Duodenal mucosa (tissue), 2 donors: ENCODE results near the gene SP1.
"Not testable (repeated sequence)": the region's sequence is repeated elsewhere in the genome, so short reads cannot be mapped to it uniquely, and the experiment has no call there.

Experiments used
- H3K27ac ChIP-seq: one replicate; pipeline ENCODE4 v1.7.0; 2013; ENCODE audit warnings: low read depth, low read length
- H3K27me3 ChIP-seq, 2 donors: one replicate each; pipeline ENCODE4 v1.7.0; 2013; ENCODE audit warnings: low read length in 2 of 2, control low read depth in 1 of 2; ENCODE audit not compliant: insufficient read depth in 2 of 2, control insufficient read depth in 1 of 2
- H3K36me3 ChIP-seq, 2 donors: one replicate each; pipeline ENCODE4 v1.7.0; 2013; ENCODE audit warnings: low read length in 2 of 2, control low read depth in 1 of 2; ENCODE audit not compliant: insufficient read depth in 2 of 2, control insufficient read depth in 1 of 2
- H3K4me1 ChIP-seq, 2 donors: one replicate each; pipeline ENCODE4 v1.7.0; 2013; ENCODE audit warnings: low read length in 2 of 2, control low read depth in 1 of 2; ENCODE audit not compliant: insufficient read depth in 2 of 2, control insufficient read depth in 1 of 2
- H3K4me3 ChIP-seq, 2 donors: one replicate each; pipeline ENCODE4 v1.7.0; 2013; ENCODE audit warnings: low read length in 2 of 2, low read depth in 1 of 2
- H3K9ac ChIP-seq, 2 donors: one replicate each; pipeline ENCODE4 v1.7.0; 2013; ENCODE audit warnings: low read length in 2 of 2, low read depth in 1 of 2
- H3K9me3 ChIP-seq, 2 donors: one replicate each; pipeline ENCODE4 v1.7.0; 2013; ENCODE audit warnings: low read length in 2 of 2, control low read depth in 1 of 2; ENCODE audit not compliant: control insufficient read depth in 1 of 2

Gene SP1

GRCh38 chr12:53380104-53380793, at the start of gene SP1:
Gene SP1, plus strand, starts transcription at chr12:53380176. Its CDS starts 116 bp downstream, at chr12:53380292.
- H3K4me1 ChIP-seq: peaks cover 35 to 44% of the 10 kb centered on the region in 2 donors
- H3K4me3 ChIP-seq: peak within 1 kb of the TSS; percentile 71 to 88
- H3K27ac ChIP-seq: peak within 1 kb of the TSS; percentile 98
- no peaks in the 10 kb centered on the region for H3K27me3 ChIP-seq
- no peaks in the 10 kb centered on the region for H3K9me3 ChIP-seq
- peaks cover 17 to 20% of the 10 kb centered on the region in 2 donors for H3K36me3 ChIP-seq
- H3K9ac ChIP-seq: peak within 1 kb of the TSS; percentile 74 to 97

GRCh38 chr12:53330671-53331070, 49.3 kb upstream of the SP1 start:
- peaks cover 0 to 5% of the 10 kb centered on the region in 2 donors for H3K4me1 ChIP-seq

GRCh38 chr12:53332339-53332738, 47.6 kb upstream of the SP1 start:
- not testable (repeated sequence) for H3K36me3 ChIP-seq, H3K9me3 ChIP-seq, H3K4me1 ChIP-seq, H3K9ac ChIP-seq, H3K4me3 ChIP-seq, H3K27ac ChIP-seq
- H3K27me3 ChIP-seq: peaks cover 19 to 20% of the 10 kb centered on the region in 2 donors

More at GRCh38 chr12:53330671-53331070, 49.3 kb upstream of the SP1 start:
- Histone ChIP-seq H3K9me3 (no peaks in the 10 kb centered on the region), H3K4me3 (no peak overlapping the region), H3K36me3 (no peaks in the 10 kb centered on the region), H3K9ac (no peak overlapping the region), H3K27ac (no peak overlapping the region), H3K27me3 (peaks cover 5 to 12% of the 10 kb centered on the region in 2 donors)

- H3K27me3 ChIP-seq: peaks cover 19 to 21% of the 10 kb centered on the region in 2 donors
- H3K4me3 ChIP-seq: no peak overlapping the region
- H3K4me1 ChIP-seq: no peaks in the 10 kb centered on the region
- no peak overlapping the region for H3K27ac ChIP-seq
- H3K36me3 ChIP-seq: no peaks in the 10 kb centered on the region
- no peaks in the 10 kb centered on the region for H3K9me3 ChIP-seq
- H3K9ac ChIP-seq: no peak overlapping the region
Measured at GRCh38 chr12:53332744-53333143, 47.2 kb upstream of the SP1 start.

GRCh38 chr12:53333289-53333688, 46.7 kb upstream of the SP1 start:
- H3K4me1 ChIP-seq: no peaks in the 10 kb centered on the region
- no peak overlapping the region for H3K4me3 ChIP-seq
- H3K27me3 ChIP-seq: peaks cover 19 to 23% of the 10 kb centered on the region in 2 donors
- H3K9ac ChIP-seq: no peak overlapping the region
- H3K36me3 ChIP-seq: no peaks in the 10 kb centered on the region
- no peak overlapping the region for H3K27ac ChIP-seq
- H3K9me3 ChIP-seq: no peaks in the 10 kb centered on the region

- Histone ChIP-seq H3K9ac (no peak overlapping the region), H3K9me3 (no peaks in the 10 kb centered on the region), H3K4me3 (no peak overlapping the region), H3K27ac (no peak overlapping the region), H3K27me3 (peaks cover 21 to 29% of the 10 kb centered on the region in 2 donors), H3K36me3 (no peaks in the 10 kb centered on the region), H3K4me1 (no peaks in the 10 kb centered on the region)
Measured at GRCh38 chr12:53333845-53334244, 46.1 kb upstream of the SP1 start.

GRCh38 chr12:53334822-53335221, 45.2 kb upstream of the SP1 start:
- Histone ChIP-seq H3K9ac (no peak overlapping the region), H3K27ac (no peak overlapping the region), H3K9me3 (no peaks in the 10 kb centered on the region), H3K4me3 (no peak overlapping the region), H3K27me3 (peaks cover 21 to 31% of the 10 kb centered on the region in 2 donors), H3K4me1 (no peaks in the 10 kb centered on the region), H3K36me3 (no peaks in the 10 kb centered on the region)

- Histone ChIP-seq H3K9me3 (no peaks in the 10 kb centered on the region), H3K9ac (no peak within 1 kb of the TSS), H3K27me3 (peaks cover 21 to 37% of the 10 kb centered on the region in 2 donors), H3K36me3 (no peaks in the 10 kb centered on the region), H3K27ac (no peak within 1 kb of the TSS), H3K4me3 (no peak within 1 kb of the TSS), H3K4me1 (no peaks in the 10 kb centered on the region)
Measured at GRCh38 chr12:53336181-53336681, 43.7 kb upstream of the SP1 start, which contains the start of gene SP7. Gene SP7, minus strand, starts transcription at chr12:53336354. Its CDS starts 708 bp downstream, at chr12:53335646.

- no peak overlapping the region for H3K27ac ChIP-seq
- no peak overlapping the region for H3K4me3 ChIP-seq
- H3K9me3 ChIP-seq: no peaks in the 10 kb centered on the region
- peaks cover 21 to 37% of the 10 kb centered on the region in 2 donors for H3K27me3 ChIP-seq
- H3K36me3 ChIP-seq: no peaks in the 10 kb centered on the region
- H3K9ac ChIP-seq: no peak overlapping the region
- H3K4me1 ChIP-seq: no peaks in the 10 kb centered on the region
Measured at GRCh38 chr12:53338017-53338416, 42.0 kb upstream of the SP1 start.

GRCh38 chr12:53338916-53339315, 41.1 kb upstream of the SP1 start:
- Histone ChIP-seq H3K4me3 (no peak overlapping the region), H3K27ac (no peak overlapping the region), H3K36me3 (no peaks in the 10 kb centered on the region), H3K27me3 (peaks cover 21 to 37% of the 10 kb centered on the region in 2 donors), H3K9me3 (no peaks in the 10 kb centered on the region), H3K9ac (no peak overlapping the region), H3K4me1 (no peaks in the 10 kb centered on the region)
